Measurements from ENCODE around the gene USPL1.
"Not testable (repeated sequence)": the region's sequence is repeated elsewhere in the genome, so short reads cannot be mapped to it uniquely, and the experiment has no call there.

The USPL1 gene

GRCh38 chr13:30616927-30617314, 799 bp upstream of the USPL1 start:
- peak; percentile 99 for FAIRE-seq

- no peak for FAIRE-seq
These were observed 638 bp downstream of the USPL1 start for GRCh38 chr13:30618186-30618929.

- no peak for FAIRE-seq
These were observed 1.2 kb downstream of the USPL1 start for GRCh38 chr13:30618930-30619279.

- no peak for FAIRE-seq
These were observed 2.0 kb downstream of the USPL1 start for GRCh38 chr13:30619731-30620130.

- no peak for FAIRE-seq
These were observed 3.2 kb downstream of the USPL1 start for GRCh38 chr13:30620941-30621340.

- FAIRE-seq: peak; percentile 38
These were observed 4.8 kb downstream of the USPL1 start for GRCh38 chr13:30622551-30622950.

- no peak for FAIRE-seq
These were observed 5.7 kb downstream of the USPL1 start for GRCh38 chr13:30623392-30623791.

- no peak for FAIRE-seq
These were observed 6.9 kb downstream of the USPL1 start for GRCh38 chr13:30624630-30625029.

- FAIRE-seq: no peak
These were observed 11.8 kb downstream of the USPL1 start for GRCh38 chr13:30629527-30629926.

- FAIRE-seq: no peak
These were observed 16.1 kb downstream of the USPL1 start for GRCh38 chr13:30633861-30634260.

GRCh38 chr13:30634838-30635237, 17.1 kb downstream of the USPL1 start:
- FAIRE-seq: no peak

GRCh38 chr13:30638301-30638700, 20.6 kb downstream of the USPL1 start:
- FAIRE-seq: no peak

GRCh38 chr13:30639671-30640070, 22.0 kb downstream of the USPL1 start:
- peak; percentile 68 for FAIRE-seq

GRCh38 chr13:30641173-30641572, 23.5 kb downstream of the USPL1 start:
- not testable (repeated sequence) for FAIRE-seq

GRCh38 chr13:30645629-30646028, 27.9 kb downstream of the USPL1 start:
- peak; percentile 61 for FAIRE-seq

- FAIRE-seq: peak; percentile 99
These were observed 29.7 kb downstream of the USPL1 start for GRCh38 chr13:30647420-30647819.

GRCh38 chr13:30647824-30648521, 30.3 kb downstream of the USPL1 start:
- FAIRE-seq: no peak

- FAIRE-seq: no peak
These were observed 30.8 kb downstream of the USPL1 start for GRCh38 chr13:30648522-30649012.

GRCh38 chr13:30651648-30652047, 33.9 kb downstream of the USPL1 start:
- not testable (repeated sequence) for FAIRE-seq

- no peak for FAIRE-seq
These were observed 35.1 kb downstream of the USPL1 start for GRCh38 chr13:30652746-30653386.

- FAIRE-seq: no peak
These were observed 36.7 kb downstream of the USPL1 start for GRCh38 chr13:30654430-30654829.

GRCh38 chr13:30656178-30656577, 38.5 kb downstream of the USPL1 start:
- no peak for FAIRE-seq

GRCh38 chr13:30659980-30660379, 42.3 kb downstream of the USPL1 start:
- FAIRE-seq: no peak

- FAIRE-seq: no peak
These were observed 43.1 kb downstream of the USPL1 start for GRCh38 chr13:30660796-30661195.

Data from islet of Langerhans (tissue), 1 donor.